Right atrium auricular region (tissue), 2 donors: ENCODE measurements around the gene ATP1A1. TPM values are rescaled to one million over a fixed set of nuclear protein-coding genes. Genes with fewer than 3 reads are reported as not detected.
A peak's percentile ranks its signal among the peaks of the same experiment; 100 is the strongest.

Experiments
- DNase-seq: peaks from one replicate; pipeline ENCODE4 v3.0.0-alpha.2; 2019; ENCODE audit warnings: low spot score
- H3K27ac ChIP-seq, 2 donors: fragments of 200-600 bp; sonication (generic); 1 replicate in 1 of 2; 2 replicates in 1 of 2; pipeline ENCODE4 v1.5.1; 2016 to 2019
- H3K27me3 ChIP-seq, 2 donors: fragments of 200-600 bp; sonication (generic); one replicate each; pipeline versions ENCODE4 v1.5.1 to v1.6.0; 2017 to 2019
- H3K36me3 ChIP-seq: fragments of 200-600 bp; sonication (generic); one replicate; pipeline ENCODE4 v1.5.1; 2016
- H3K4me1 ChIP-seq, 2 donors: fragments of 200-600 bp; sonication (generic); one replicate each; pipeline versions ENCODE4 v1.5.1 to v1.6.0; 2017 to 2019
- H3K4me3 ChIP-seq, 2 donors: fragments of 200-600 bp; sonication (generic); 1 replicate in 1 of 2; 2 replicates in 1 of 2; pipeline ENCODE4 v1.5.1; 2017 to 2019; ENCODE audit warnings: mild to moderate bottlenecking in 1 of 2, moderate library complexity in 1 of 2
- H3K9me3 ChIP-seq, 2 donors: fragments of 200-600 bp; sonication (generic); one replicate each; pipeline ENCODE4 v1.5.1; 2019
- CTCF ChIP-seq, 2 donors: fragments of 200-600 bp; sonication (generic); IDR thresholded peaks; one replicate each; pipeline ENCODE4 v1.5.1; 2019; ENCODE audit warnings: antibody characterized with exemption in 2 of 2
- total RNA-seq, 2 donors: library from RNA; depleted of rRNA; stranded (reverse); fragments of >200 nt; gene quantifications; one replicate each; pipeline ENCODE4 v1.1.0, GENCODE V29; 2016

Gene ATP1A1
- total RNA-seq, 2 donors from 2014 or later, result 148 to 256 TPM

- H3K27ac ChIP-seq, result peak overlapping the region; percentile 83 to 88
- no peak for DNase-seq
- no peak for TF ChIP-seq CTCF (IDR thresholded peaks at IDR 0.05)
- H3K9me3 ChIP-seq, result no peaks in the 10 kb centered on the region
- no peak overlapping the region for H3K4me3 ChIP-seq
- H3K4me1 ChIP-seq, result peaks cover 0 to 27% of the 10 kb centered on the region in 2 donors
- no peaks in the 10 kb centered on the region for H3K27me3 ChIP-seq
- no peaks in the 10 kb centered on the region for H3K36me3 ChIP-seq
These were observed 42.2 kb downstream of the ATP1A1 start for GRCh38 chr1:116415200-116415698.

GRCh38 chr1:116415699-116416533 lies 42.9 kb downstream of the ATP1A1 start:
- no peaks in the 10 kb centered on the region for H3K27me3 ChIP-seq
- no peaks in the 10 kb centered on the region for H3K9me3 ChIP-seq
- peaks cover 0 to 27% of the 10 kb centered on the region in 2 donors for H3K4me1 ChIP-seq
- no peak overlapping the region for H3K4me3 ChIP-seq
- H3K27ac ChIP-seq, result peak overlapping the region; percentile 83 to 88
- TF ChIP-seq CTCF (IDR thresholded peaks at IDR 0.05), result peak in 1 of 2 donors; percentile 28
- no peaks in the 10 kb centered on the region for H3K36me3 ChIP-seq
- DNase-seq, result no peak

GRCh38 chr1:116416854-116417513 lies 43.9 kb downstream of the ATP1A1 start:
- no peak for TF ChIP-seq CTCF (IDR thresholded peaks at IDR 0.05)
- Histone ChIP-seq H3K27ac (peak overlapping the region; percentile 83 to 88), H3K4me3 (no peak overlapping the region), H3K4me1 (peaks cover 0 to 27% of the 10 kb centered on the region in 2 donors), H3K36me3 (no peaks in the 10 kb centered on the region), H3K9me3 (no peaks in the 10 kb centered on the region), H3K27me3 (no peaks in the 10 kb centered on the region)
- no peak for DNase-seq

- Histone ChIP-seq H3K27ac (peak overlapping the region; percentile 83 to 88), H3K27me3 (no peaks in the 10 kb centered on the region), H3K36me3 (no peaks in the 10 kb centered on the region), H3K4me3 (peak overlapping the region; percentile 70 to 79), H3K9me3 (no peaks in the 10 kb centered on the region), H3K4me1 (peaks cover 0 to 27% of the 10 kb centered on the region in 2 donors)
- no peak for DNase-seq
- TF ChIP-seq CTCF (IDR thresholded peaks at IDR 0.05), result no peak
These were observed 44.6 kb downstream of the ATP1A1 start for GRCh38 chr1:116417678-116418077.

GRCh38 chr1:116418091-116418830 lies 45.2 kb downstream of the ATP1A1 start:
- H3K36me3 ChIP-seq, result no peaks in the 10 kb centered on the region
- peak overlapping the region; percentile 70 to 79 for H3K4me3 ChIP-seq
- DNase-seq, result peak; percentile 68
- no peaks in the 10 kb centered on the region for H3K27me3 ChIP-seq
- TF ChIP-seq CTCF (IDR thresholded peaks at IDR 0.05), result peak in 1 of 2 donors; percentile 39
- no peaks in the 10 kb centered on the region for H3K9me3 ChIP-seq
- peak overlapping the region; percentile 83 to 88 for H3K27ac ChIP-seq
- H3K4me1 ChIP-seq, result peaks cover 0 to 27% of the 10 kb centered on the region in 2 donors
